Heart left ventricle (tissue), 13 donors: ENCODE data around the gene HTT.

Experiments used
- POLR2A ChIP-seq, 2 donors: fragments of 450-650 bp; IDR thresholded peaks; one replicate each; pipeline ENCODE4 v1.6.1; 2017; ENCODE audit warnings: antibody characterized with exemption in 2 of 2, mild to moderate bottlenecking in 2 of 2, moderate library complexity in 2 of 2
- TF ChIP-seq, protein P1 (sequence below), 12 donors: fragments of 200-600 bp; sonication (generic) in 4 of 12; IDR thresholded peaks; one replicate each; pipeline versions ENCODE4 v1.5.0 to v1.8.0; 2018 to 2022; ENCODE audit warnings: antibody characterized with exemption in 12 of 12, mild to moderate bottlenecking in 5 of 12
- donor health status: ischemic (EF 13 %, LVEDD 7.1; RV severe dilation, severe dysfunction).
- donor health status: DM: no; HTN: yes; CAD: no.
- donor health status: DM: no; HTN: no; CAD: no.
- donor health status: ischemic (EF 25% LVEDD 6.9; RV normal size, moderate dysfunction).
- donor health status: ischemic (EF 25% LVEDD 5.7; RV mildly dilated, moderate dysfunction).
- donor health status: ischemic (EF 35%, LVEDD 5.7; RV mildly dilated, moderate dysfunction).
- donor health status: nonischemic (EF 11% LVEDD 7.7; RV severe dilation, severe dysfunction).
- donor health status: DM: yes; HTN: yes; CAD: no.
- donor health status: PGD.
- donor health status: ischemic (EF 29% LVEDD 5.4; RV normal size, mild dysfunction).
- donor health status: nonischemic (EF 23%, LVEDD 6.1; RV moderate dilation, normal function).

DNA sequence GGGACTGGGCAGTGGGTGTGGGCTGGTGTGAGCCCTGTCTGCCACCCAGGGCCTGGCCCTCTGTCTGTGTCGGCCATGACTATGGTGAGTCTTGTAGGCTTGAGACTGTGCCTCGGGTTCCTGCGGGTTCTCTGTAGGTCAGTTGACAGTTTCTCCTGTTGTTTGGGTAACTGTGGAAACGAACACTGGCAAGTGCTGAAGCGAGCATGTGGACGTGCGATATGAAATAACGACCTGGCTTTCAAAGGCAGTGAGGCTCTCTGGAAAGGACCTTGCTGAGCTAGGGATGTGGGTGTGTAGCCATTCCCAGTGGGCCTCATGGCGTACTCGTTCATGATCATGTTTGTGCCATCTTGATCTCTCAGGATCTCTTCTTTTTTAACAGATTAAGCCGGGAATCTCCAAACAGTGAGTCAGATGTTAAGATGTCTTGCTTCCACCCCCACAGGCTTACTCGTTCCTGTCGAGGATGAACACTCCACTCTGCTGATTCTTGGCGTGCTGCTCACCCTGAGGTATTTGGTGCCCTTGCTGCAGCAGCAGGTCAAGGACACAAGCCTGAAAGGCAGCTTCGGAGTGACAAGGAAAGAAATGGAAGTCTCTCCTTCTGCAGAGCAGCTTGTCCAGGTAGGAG is 41.3 kb downstream of the HTT start:
- no peak for TF ChIP-seq POLR2A (IDR thresholded peaks at IDR 0.05)
- TF ChIP-seq, protein P1, sequence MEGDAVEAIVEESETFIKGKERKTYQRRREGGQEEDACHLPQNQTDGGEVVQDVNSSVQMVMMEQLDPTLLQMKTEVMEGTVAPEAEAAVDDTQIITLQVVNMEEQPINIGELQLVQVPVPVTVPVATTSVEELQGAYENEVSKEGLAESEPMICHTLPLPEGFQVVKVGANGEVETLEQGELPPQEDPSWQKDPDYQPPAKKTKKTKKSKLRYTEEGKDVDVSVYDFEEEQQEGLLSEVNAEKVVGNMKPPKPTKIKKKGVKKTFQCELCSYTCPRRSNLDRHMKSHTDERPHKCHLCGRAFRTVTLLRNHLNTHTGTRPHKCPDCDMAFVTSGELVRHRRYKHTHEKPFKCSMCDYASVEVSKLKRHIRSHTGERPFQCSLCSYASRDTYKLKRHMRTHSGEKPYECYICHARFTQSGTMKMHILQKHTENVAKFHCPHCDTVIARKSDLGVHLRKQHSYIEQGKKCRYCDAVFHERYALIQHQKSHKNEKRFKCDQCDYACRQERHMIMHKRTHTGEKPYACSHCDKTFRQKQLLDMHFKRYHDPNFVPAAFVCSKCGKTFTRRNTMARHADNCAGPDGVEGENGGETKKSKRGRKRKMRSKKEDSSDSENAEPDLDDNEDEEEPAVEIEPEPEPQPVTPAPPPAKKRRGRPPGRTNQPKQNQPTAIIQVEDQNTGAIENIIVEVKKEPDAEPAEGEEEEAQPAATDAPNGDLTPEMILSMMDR (IDR thresholded peaks at IDR 0.05) = no peak
